Measurements from ENCODE around the gene LRRIQ3. TPM values are rescaled to one million over a fixed set of nuclear protein-coding genes. Genes with fewer than 3 reads are reported as not detected.
A peak's percentile ranks its signal among the peaks of the same experiment; 100 is the strongest.

LRRIQ3 gene
- total RNA-seq, 2 experiments from 2014 or later, result 0.63 to 0.90 TPM

- Mint-ChIP-seq H3K36me3 (ENCODE audit: low read depth) (no peaks in the 10 kb centered on the region), H3K4me1 (no peaks in the 10 kb centered on the region), H3K27me3 (no peaks in the 10 kb centered on the region), H3K9me3 (no peaks in the 10 kb centered on the region), H3K27ac (no peak overlapping the region), H3K4me3 (no peak overlapping the region)
- DNase-seq, result no peak
- POLR2A ChIA-PET, result no interaction called here
- CTCF ChIA-PET, result no interaction called here
Observed at GRCh38 chr1:74057719-74058118, 140.3 kb downstream of the LRRIQ3 start.

GRCh38 chr1:74053407-74053806, 144.6 kb downstream of the LRRIQ3 start:
- ChIA-PET CTCF (no interaction called here), POLR2A (no interaction called here)
- Mint-ChIP-seq H3K4me1 (no peaks in the 10 kb centered on the region), H3K4me3 (no peak overlapping the region), H3K9me3 (no peaks in the 10 kb centered on the region), H3K36me3 (ENCODE audit: low read depth) (no peaks in the 10 kb centered on the region), H3K27me3 (no peaks in the 10 kb centered on the region), H3K27ac (no peak overlapping the region)
- no peak for DNase-seq

- no peak for DNase-seq
- ChIA-PET CTCF (no interaction called here), POLR2A (no interaction called here)
- Mint-ChIP-seq H3K4me1 (no peaks in the 10 kb centered on the region), H3K4me3 (no peak overlapping the region), H3K36me3 (ENCODE audit: low read depth) (no peaks in the 10 kb centered on the region), H3K27me3 (no peaks in the 10 kb centered on the region), H3K9me3 (no peaks in the 10 kb centered on the region), H3K27ac (no peak overlapping the region)
Observed at GRCh38 chr1:74050386-74050785, 147.6 kb downstream of the LRRIQ3 start.

GRCh38 chr1:74038042-74038441, 159.9 kb downstream of the LRRIQ3 start:
- Mint-ChIP-seq H3K27me3 (no peaks in the 10 kb centered on the region), H3K36me3 (ENCODE audit: low read depth) (no peaks in the 10 kb centered on the region), H3K9me3 (peaks cover 6% of the 10 kb centered on the region), H3K4me1 (no peaks in the 10 kb centered on the region), H3K27ac (no peak overlapping the region), H3K4me3 (no peak overlapping the region)
- POLR2A ChIA-PET, result no interaction called here
- DNase-seq, result no peak
- CTCF ChIA-PET, result no interaction called here

GRCh38 chr1:74012583-74012982, 185.4 kb downstream of the LRRIQ3 start:
- Mint-ChIP-seq H3K4me3 (no peak overlapping the region), H3K4me1 (peaks cover 8% of the 10 kb centered on the region), H3K9me3 (no peaks in the 10 kb centered on the region), H3K36me3 (ENCODE audit: low read depth) (no peaks in the 10 kb centered on the region), H3K27ac (no peak overlapping the region), H3K27me3 (no peaks in the 10 kb centered on the region)
- DNase-seq, result no peak
- CTCF ChIA-PET, result no interaction called here
- POLR2A ChIA-PET, result no interaction called here

- H3K9me3 Mint-ChIP-seq, result no peaks in the 10 kb centered on the region
- H3K4me1 Mint-ChIP-seq, result peaks cover 8% of the 10 kb centered on the region
- POLR2A ChIA-PET, result interaction anchor here (0.9 kb wide), 1 partner anchor 261 kb away, joined by 3 read pairs; no protein-coding TSS in a partner anchor
- H3K27me3 Mint-ChIP-seq, result no peaks in the 10 kb centered on the region
- H3K27ac Mint-ChIP-seq, result no peak overlapping the region
- CTCF ChIA-PET, result no interaction called here
- DNase-seq, result no peak
- H3K36me3 Mint-ChIP-seq (ENCODE audit: low read depth), result no peaks in the 10 kb centered on the region
- H3K4me3 Mint-ChIP-seq, result no peak overlapping the region
Observed at GRCh38 chr1:74011736-74012135, 186.2 kb downstream of the LRRIQ3 start.

- no peaks in the 10 kb centered on the region for H3K27me3 Mint-ChIP-seq
- no peak overlapping the region for H3K27ac Mint-ChIP-seq
Observed at GRCh38 chr1:74010206-74010605, 187.8 kb downstream of the LRRIQ3 start.

GRCh38 chr1:74005533-74005932, 192.4 kb downstream of the LRRIQ3 start:
- H3K4me3 Mint-ChIP-seq, result no peak overlapping the region
- CTCF ChIA-PET, result interaction anchor here (0.5 kb wide), 1 partner anchor 178 kb away, joined by 3 read pairs; no protein-coding TSS in a partner anchor
- POLR2A ChIA-PET, result no interaction called here
- H3K4me1 Mint-ChIP-seq, result peaks cover 6% of the 10 kb centered on the region
- no peaks in the 10 kb centered on the region for H3K27me3 Mint-ChIP-seq
- no peak for DNase-seq
- H3K27ac Mint-ChIP-seq, result no peak overlapping the region
- H3K36me3 Mint-ChIP-seq (ENCODE audit: low read depth), result no peaks in the 10 kb centered on the region
- H3K9me3 Mint-ChIP-seq, result no peaks in the 10 kb centered on the region

More at GRCh38 chr1:74010206-74010605, 187.8 kb downstream of the LRRIQ3 start:
- Mint-ChIP-seq H3K4me1 (peaks cover 8% of the 10 kb centered on the region), H3K36me3 (ENCODE audit: low read depth) (no peaks in the 10 kb centered on the region), H3K9me3 (no peaks in the 10 kb centered on the region), H3K4me3 (peak overlapping the region; percentile 40)
- ChIA-PET POLR2A (no interaction called here), CTCF (interaction anchor here (1.0 kb wide), 1 partner anchor 54 kb away, joined by 3 read pairs; no protein-coding TSS in a partner anchor)
- peak; percentile 31 for DNase-seq

- no peak for DNase-seq
- Mint-ChIP-seq H3K9me3 (no peaks in the 10 kb centered on the region), H3K27me3 (no peaks in the 10 kb centered on the region), H3K27ac (no peak overlapping the region), H3K4me1 (no peaks in the 10 kb centered on the region), H3K4me3 (no peak overlapping the region), H3K36me3 (ENCODE audit: low read depth) (no peaks in the 10 kb centered on the region)
- ChIA-PET POLR2A (no interaction called here), CTCF (no interaction called here)
Observed at GRCh38 chr1:74003806-74004205, 194.2 kb downstream of the LRRIQ3 start.

- Mint-ChIP-seq H3K9me3 (no peaks in the 10 kb centered on the region), H3K27me3 (no peaks in the 10 kb centered on the region), H3K27ac (no peak overlapping the region), H3K4me3 (no peak overlapping the region), H3K36me3 (ENCODE audit: low read depth) (no peaks in the 10 kb centered on the region), H3K4me1 (no peaks in the 10 kb centered on the region)
- ChIA-PET CTCF (no interaction called here), POLR2A (no interaction called here)
- no peak for DNase-seq
Observed at GRCh38 chr1:73998348-73998959, 199.5 kb downstream of the LRRIQ3 start.

GRCh38 chr1:73980324-73981040, 217.5 kb downstream of the LRRIQ3 start:
- no peaks in the 10 kb centered on the region for H3K27me3 Mint-ChIP-seq
- H3K36me3 Mint-ChIP-seq (ENCODE audit: low read depth), result no peaks in the 10 kb centered on the region
- no peak for DNase-seq
- CTCF ChIA-PET, result no interaction called here
- no peak overlapping the region for H3K27ac Mint-ChIP-seq
- no peak overlapping the region for H3K4me3 Mint-ChIP-seq
- no peaks in the 10 kb centered on the region for H3K9me3 Mint-ChIP-seq
- POLR2A ChIA-PET, result no interaction called here
- H3K4me1 Mint-ChIP-seq, result no peaks in the 10 kb centered on the region

GRCh38 chr1:73979684-73980083, 218.3 kb downstream of the LRRIQ3 start:
- no peak for DNase-seq
- Mint-ChIP-seq H3K9me3 (no peaks in the 10 kb centered on the region), H3K4me1 (no peaks in the 10 kb centered on the region), H3K36me3 (ENCODE audit: low read depth) (no peaks in the 10 kb centered on the region), H3K4me3 (no peak overlapping the region), H3K27me3 (no peaks in the 10 kb centered on the region), H3K27ac (no peak overlapping the region)
- ChIA-PET POLR2A (no interaction called here), CTCF (no interaction called here)

GRCh38 chr1:73978964-73979363, 219.0 kb downstream of the LRRIQ3 start:
- Mint-ChIP-seq H3K27me3 (no peaks in the 10 kb centered on the region), H3K9me3 (no peaks in the 10 kb centered on the region), H3K4me3 (no peak overlapping the region), H3K4me1 (no peaks in the 10 kb centered on the region), H3K36me3 (ENCODE audit: low read depth) (no peaks in the 10 kb centered on the region), H3K27ac (no peak overlapping the region)
- POLR2A ChIA-PET, result no interaction called here
- no peak for DNase-seq
- CTCF ChIA-PET, result no interaction called here
